Endothelial cell of umbilical vein (primary cell): Measurements from ENCODE around the gene MAML3. TPM values are rescaled to one million over a fixed set of nuclear protein-coding genes. Genes with fewer than 3 reads are reported as not detected.

ENCODE experiments used
- BruUV-seq: library from RNA; stranded (reverse); fragments of 400-500 nt; replicated peaks from 2 replicates; lab custom pipeline; 2021; lab: Mats Ljungman, UMichigan
- CTCF ChIA-PET: fragments of 300-600, 350-600 bp; sonication (Branson Sonifier 250); formaldehyde crosslinking; loops from one replicate; lab custom pipeline; 2021; ENCODE audit warnings: antibody characterized with exemption, inconsistent platforms; lab: Charles Lee
- POLR2A ChIA-PET: fragments of 300-600, 350-600 bp; sonication (Branson Sonifier 250); formaldehyde crosslinking; loops from one replicate; lab custom pipeline; 2021; ENCODE audit warnings: antibody characterized with exemption, inconsistent platforms; lab: Charles Lee
- DNase-seq: peaks from one replicate; pipeline ENCODE4 v3.0.0-alpha.2; 2011; ENCODE audit warnings: low read depth, low spot score
- FAIRE-seq: peaks from 2 replicates; lab custom pipeline; 2011; peaks lifted over from hg19 to GRCh38; lab: Jason Lieb, UNC
- H2AFZ ChIP-seq: 2 replicates; pipeline ENCODE4 v1.6.0; 2012; ENCODE audit warnings: low read depth, low read length, control low read depth, inconsistent platforms
- H3K27ac ChIP-seq: 2 replicates; pipeline ENCODE4 v1.5.1; 2011; ENCODE audit warnings: low read depth, mild to moderate bottlenecking, control low read depth, low read length, moderate library complexity; ENCODE audit not compliant: insufficient read depth
- H3K27me3 ChIP-seq, 2 experiments: 2 replicates each; pipeline versions ENCODE4 v1.6.0 to v1.6.1; 2011; ENCODE audit warnings: low read length in 2 of 2, mixed read lengths in 1 of 2; ENCODE audit not compliant: control insufficient read depth in 2 of 2, insufficient read depth in 2 of 2
- H3K36me3 ChIP-seq, 2 experiments: 2 replicates in 1 of 2; 3 replicates in 1 of 2; pipeline ENCODE4 v1.5.1; 2011; ENCODE audit warnings: low read length in 2 of 2, mild to moderate bottlenecking in 1 of 2, moderate library complexity in 1 of 2; ENCODE audit not compliant: control insufficient read depth in 2 of 2, insufficient read depth in 2 of 2; ENCODE audit errors: extremely low read depth in 1 of 2
- H3K4me1 ChIP-seq: 3 replicates; pipeline ENCODE4 v1.5.1; 2011; ENCODE audit warnings: mild to moderate bottlenecking, low read length; ENCODE audit not compliant: control insufficient read depth, insufficient read depth; ENCODE audit errors: extremely low read depth
- H3K4me2 ChIP-seq: 2 replicates; pipeline ENCODE4 v1.6.1; 2011; ENCODE audit warnings: low read length, control low read depth, mixed read lengths; ENCODE audit not compliant: insufficient read depth
- H3K4me3 ChIP-seq, 3 experiments: fragments of 200-600 bp in 1 of 3; sonication (generic), shearing (Covaris generic) in 1 of 3; replicated peaks in 1 of 3; 2 replicates each; pipeline ENCODE4 v1.5.1; 2011 to 2016; ENCODE audit warnings: control low read depth in 3 of 3, low read length in 3 of 3, mild to moderate bottlenecking in 2 of 3, inconsistent platforms in 1 of 3, low read depth in 1 of 3, moderate library complexity in 1 of 3; ENCODE audit not compliant: insufficient read depth in 1 of 3
- H3K79me2 ChIP-seq: 2 replicates; pipeline ENCODE4 v1.6.0; 2012; ENCODE audit warnings: low read length, inconsistent platforms; ENCODE audit not compliant: control insufficient read depth, insufficient read depth
- H3K9ac ChIP-seq: replicated peaks from 2 replicates; pipeline ENCODE3; 2011; ENCODE audit warnings: low read length, control low read depth; ENCODE audit not compliant: insufficient read depth; ENCODE audit errors: extremely low read depth
- H3K9me1 ChIP-seq: replicated peaks from 3 replicates; pipeline ENCODE4 v1.6.0; 2011; ENCODE audit warnings: mild to moderate bottlenecking, low read length; ENCODE audit not compliant: control insufficient read depth, insufficient read depth; ENCODE audit errors: extremely low read depth
- H3K9me3 ChIP-seq: replicated peaks from 2 replicates; pipeline ENCODE4 v1.5.1; 2012; ENCODE audit warnings: low read length, inconsistent platforms; ENCODE audit not compliant: control insufficient read depth, insufficient read depth
- H4K20me1 ChIP-seq: replicated peaks from 2 replicates; pipeline ENCODE3; 2011; ENCODE audit warnings: mild to moderate bottlenecking, low read length; ENCODE audit not compliant: control insufficient read depth, insufficient read depth; ENCODE audit errors: extremely low read depth
- CTCF ChIP-seq, 2 donors: IDR thresholded peaks; 1 replicate in 1 of 2; 2 replicates in 1 of 2; pipeline ENCODE4 v1.5.1; 2011; ENCODE audit warnings: low read length in 2 of 2, mild to moderate bottlenecking in 2 of 2, moderate library complexity in 2 of 2, control low read depth in 1 of 2, inconsistent platforms in 1 of 2, low read depth in 1 of 2; ENCODE audit not compliant: insufficient read depth in 1 of 2; ENCODE audit errors: extremely low read depth in 1 of 2
- EZH2 ChIP-seq: IDR thresholded peaks from 2 replicates; pipeline ENCODE4 v1.6.1; 2012; ENCODE audit warnings: borderline replicate concordance, low read depth, mild to moderate bottlenecking, moderate library complexity, low read length, inconsistent platforms; ENCODE audit not compliant: severe bottlenecking
- FOS ChIP-seq: IDR thresholded peaks from 2 replicates; pipeline ENCODE4 v1.6.1; 2011; ENCODE audit warnings: mild to moderate bottlenecking, low read length, moderate library complexity, borderline replicate concordance; ENCODE audit not compliant: insufficient read depth
- GATA2 ChIP-seq: IDR thresholded peaks from 2 replicates; pipeline ENCODE4 v1.7.0; 2011; ENCODE audit warnings: low read depth, mild to moderate bottlenecking, moderate library complexity, mixed read lengths, low read length; ENCODE audit not compliant: insufficient read length, insufficient read depth
- JUN ChIP-seq: IDR thresholded peaks from 2 replicates; pipeline ENCODE4 v1.6.1; 2011; ENCODE audit warnings: borderline replicate concordance, low read depth; ENCODE audit not compliant: insufficient read length, insufficient read depth
- MYC ChIP-seq: IDR thresholded peaks from one replicate; pipeline ENCODE4 v1.6.1; 2011; ENCODE audit warnings: mild to moderate bottlenecking, low read depth, low read length
- POLR2A ChIP-seq: IDR thresholded peaks from 2 replicates; pipeline ENCODE4 v1.6.1; 2012; ENCODE audit warnings: low read depth, mild to moderate bottlenecking, control low read depth, low read length
- POLR2AphosphoS5 ChIP-seq: IDR thresholded peaks from 2 replicates; pipeline ENCODE4 v1.6.1; 2012; ENCODE audit warnings: low read depth, mild to moderate bottlenecking, control low read depth, low read length, moderate library complexity; ENCODE audit not compliant: insufficient read depth
- dilution Hi-C: fragments of 300-500 bp; cut with MboI; formaldehyde crosslinking; loops from one replicate; pipeline ENCODE4 v1.15.0; 2019; ENCODE audit warnings: low sequenced_read_pairs; ENCODE audit not compliant: extremely low pct_ligation_motif_present
- intact Hi-C: fragments of 100-400 bp; cut with micrococcal nuclease; formaldehyde crosslinking; loops from one replicate; pipeline ENCODE4 v1.10.0; 2022
- polyA plus RNA-seq, 4 experiments: library from polyadenylated mRNA; depleted of rRNA in 3 of 4; stranded (reverse) in 3 of 4; unstranded in 1 of 4; fragments of >200 nt; gene quantifications; 2 replicates each; pipeline versions ENCODE4 v1.2.1 to v1.2.3, GENCODE V29; 2011 to 2012; ENCODE audit warnings: missing spikeins in 1 of 4
- total RNA-seq: library from RNA; stranded (reverse); gene quantifications from 2 replicates; pipeline ENCODE4 v1.2.3, GENCODE V29; 2021
- TF ChIP-seq, protein P1 (sequence below): IDR thresholded peaks from 2 replicates; pipeline ENCODE4 v1.6.1; 2011; ENCODE audit not compliant: insufficient read depth, insufficient read length

The MAML3 gene
- total and polyA plus RNA-seq, 2 donors (not counting 3 experiments of a cell fraction or from before 2014, with no cell fraction given): 14.0 to 20.3 TPM

DNA sequence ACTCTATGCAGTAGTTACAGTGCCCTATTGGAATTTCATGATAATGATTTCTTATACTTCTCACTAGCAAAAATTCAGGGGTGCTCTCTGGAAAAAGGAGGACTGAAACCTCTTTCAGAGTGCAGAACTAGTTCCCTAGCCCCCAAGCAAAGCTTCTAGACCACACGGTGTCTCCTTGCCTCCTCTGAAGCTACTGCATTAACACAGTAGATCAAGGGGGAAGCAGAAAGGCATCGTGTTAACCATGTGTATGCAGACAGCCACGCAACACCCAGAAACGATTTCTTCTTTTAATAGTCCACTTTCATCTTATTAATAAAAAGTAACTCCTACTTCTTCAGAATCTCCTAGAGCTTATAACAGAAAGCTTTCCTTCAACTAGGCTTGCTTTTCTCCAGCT lies 44.7 kb downstream of the MAML3 start:
- FAIRE-seq (no peak), DNase-seq (no peak)
- Histone ChIP-seq H3K27me3 (no peaks in the 10 kb centered on the region), H2AFZ (no peak overlapping the region), H3K9me3 (no peaks in the 10 kb centered on the region), H4K20me1 (no peaks in the 10 kb centered on the region), H3K4me3 (no peak overlapping the region), H3K79me2 (peaks cover 3% of the 10 kb centered on the region), H3K27ac (no peak overlapping the region), H3K36me3 (no peaks in the 10 kb centered on the region), H3K4me1 (peaks cover 15% of the 10 kb centered on the region), H3K9me1 (no peaks in the 10 kb centered on the region), H3K9ac (no peak overlapping the region), H3K4me2 (no peak overlapping the region)
- intact Hi-C loops (no loop called here), dilution Hi-C loops (no loop called here)
- CTCF ChIA-PET: interaction anchor here (1.0 kb wide), 1 partner anchor 19 kb away, joined by 3 read pairs; no protein-coding TSS in a partner anchor
- POLR2A ChIA-PET: no interaction called here
- TF ChIP-seq GATA2: no peak
- no TSS peak for BruUV-seq

GRCh38 chr4:140108713-140109230 lies 45.2 kb downstream of the MAML3 start:
- ChIA-PET CTCF (interaction anchor here (1.0 kb wide), 1 partner anchor 19 kb away, joined by 3 read pairs; no protein-coding TSS in a partner anchor), POLR2A (no interaction called here)
- H3K4me1 ChIP-seq: peaks cover 18% of the 10 kb centered on the region
- H3K4me2 ChIP-seq: no peak overlapping the region
- no peaks in the 10 kb centered on the region for H3K36me3 ChIP-seq
- no peak overlapping the region for H2AFZ ChIP-seq
- DNase-seq (no peak), FAIRE-seq (no peak)
- no peaks in the 10 kb centered on the region for H4K20me1 ChIP-seq
- dilution Hi-C loops (no loop called here), intact Hi-C loops (no loop called here)
- H3K79me2 ChIP-seq: peaks cover 3% of the 10 kb centered on the region
- H3K9me3 ChIP-seq: no peaks in the 10 kb centered on the region
- H3K4me3 ChIP-seq: no peak overlapping the region
- no peak overlapping the region for H3K9ac ChIP-seq
- no peaks in the 10 kb centered on the region for H3K9me1 ChIP-seq
- H3K27ac ChIP-seq: no peak overlapping the region
- H3K27me3 ChIP-seq: no peaks in the 10 kb centered on the region
- no peak for TF ChIP-seq EZH2
- no peak for TF ChIP-seq CTCF (IDR thresholded peaks at IDR 0.05; ENCODE audit: extremely low read depth in 1 of 2, insufficient read depth in 1 of 2, low read depth in 1 of 2, low read length in 2 of 2)
- TF ChIP-seq JUN: no peak
- TF ChIP-seq, protein P1, sequence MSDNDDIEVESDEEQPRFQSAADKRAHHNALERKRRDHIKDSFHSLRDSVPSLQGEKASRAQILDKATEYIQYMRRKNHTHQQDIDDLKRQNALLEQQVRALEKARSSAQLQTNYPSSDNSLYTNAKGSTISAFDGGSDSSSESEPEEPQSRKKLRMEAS: no peak
- TF ChIP-seq GATA2: no peak
- no peak for TF ChIP-seq POLR2A
- no peak for TF ChIP-seq FOS
- no peak for TF ChIP-seq MYC
- no peak for TF ChIP-seq POLR2AphosphoS5
- no TSS peak for BruUV-seq
